OCI-LY3 (cell line): ENCODE measurements around the gene DDOST.

Experiments used
- EZH2phosphoT487 ChIP-seq: fragments of 200-600 bp; shearing (Covaris generic); IDR thresholded peaks from 2 replicates; pipeline ENCODE4 v1.6.1; 2018; ENCODE audit warnings: antibody characterized with exemption, mixed run types, low read depth
- TF ChIP-seq, protein P1 (sequence below): fragments of 200-600, 300-600 bp; sonication (generic); IDR thresholded peaks from 2 replicates; pipeline ENCODE4 v1.5.1; 2014; ENCODE audit warnings: antibody characterized with exemption, low read length, low read depth

DNA sequence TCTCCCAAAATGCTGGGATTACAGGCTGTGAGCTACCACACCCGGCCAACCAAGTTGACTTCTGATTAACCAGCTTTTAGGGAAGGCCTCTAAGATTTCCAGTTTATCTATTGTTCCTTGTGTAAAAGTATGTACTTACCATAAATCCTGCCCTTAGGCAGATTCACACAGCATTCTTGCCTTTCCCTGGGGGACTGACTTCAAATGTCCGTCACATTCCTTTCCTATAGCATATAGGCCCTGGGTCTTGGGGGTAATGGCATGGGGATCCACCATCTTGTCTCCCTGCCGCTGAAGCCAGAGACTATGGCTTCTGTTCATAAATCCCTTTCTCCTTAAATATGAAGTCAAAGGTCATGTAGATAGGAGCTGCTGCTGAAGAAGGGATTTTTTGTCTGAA is 28.8 kb downstream of the DDOST start:
- TF ChIP-seq, protein P1, sequence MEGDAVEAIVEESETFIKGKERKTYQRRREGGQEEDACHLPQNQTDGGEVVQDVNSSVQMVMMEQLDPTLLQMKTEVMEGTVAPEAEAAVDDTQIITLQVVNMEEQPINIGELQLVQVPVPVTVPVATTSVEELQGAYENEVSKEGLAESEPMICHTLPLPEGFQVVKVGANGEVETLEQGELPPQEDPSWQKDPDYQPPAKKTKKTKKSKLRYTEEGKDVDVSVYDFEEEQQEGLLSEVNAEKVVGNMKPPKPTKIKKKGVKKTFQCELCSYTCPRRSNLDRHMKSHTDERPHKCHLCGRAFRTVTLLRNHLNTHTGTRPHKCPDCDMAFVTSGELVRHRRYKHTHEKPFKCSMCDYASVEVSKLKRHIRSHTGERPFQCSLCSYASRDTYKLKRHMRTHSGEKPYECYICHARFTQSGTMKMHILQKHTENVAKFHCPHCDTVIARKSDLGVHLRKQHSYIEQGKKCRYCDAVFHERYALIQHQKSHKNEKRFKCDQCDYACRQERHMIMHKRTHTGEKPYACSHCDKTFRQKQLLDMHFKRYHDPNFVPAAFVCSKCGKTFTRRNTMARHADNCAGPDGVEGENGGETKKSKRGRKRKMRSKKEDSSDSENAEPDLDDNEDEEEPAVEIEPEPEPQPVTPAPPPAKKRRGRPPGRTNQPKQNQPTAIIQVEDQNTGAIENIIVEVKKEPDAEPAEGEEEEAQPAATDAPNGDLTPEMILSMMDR = no peak
- no peak for TF ChIP-seq EZH2phosphoT487
